PC-3 (cell line): Measurements from ENCODE around the gene CAMTA1.

Source experiments
- EZH2 ChIP-seq: fragments of 300-600 bp; sonication (generic); IDR thresholded peaks from one replicate; pipeline ENCODE4 v1.6.1; 2017; ENCODE audit warnings: antibody characterized with exemption, mild to moderate bottlenecking, low read length; ENCODE audit not compliant: unreplicated experiment
- TF ChIP-seq, protein P1 (sequence below): fragments of 300-600 bp; sonication (generic); conservative IDR thresholded peaks from 2 replicates; pipeline ENCODE4 v1.5.1; 2017; ENCODE audit warnings: antibody characterized with exemption, low read depth, mild to moderate bottlenecking, low read length

DNA sequence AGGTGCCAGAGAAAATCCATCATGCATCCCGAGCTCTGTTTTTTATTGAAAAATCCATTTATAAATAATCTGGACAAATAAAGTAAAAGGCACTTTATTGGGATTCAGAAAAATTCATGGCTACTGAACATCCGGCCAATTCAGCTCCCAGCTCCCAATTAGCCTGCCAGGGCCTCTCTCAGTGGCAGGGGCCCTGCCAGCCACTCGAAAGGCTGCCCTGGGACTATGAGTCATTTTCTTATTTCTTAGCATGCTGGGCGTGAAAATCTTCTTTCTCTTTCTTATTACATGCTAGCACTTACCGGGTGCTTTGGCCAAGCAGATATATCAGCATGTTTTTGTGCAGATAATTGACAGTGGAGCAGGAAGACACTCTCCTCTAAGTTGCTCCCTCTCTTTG is 283.3 kb downstream of the CAMTA1 start:
- TF ChIP-seq, protein P1, sequence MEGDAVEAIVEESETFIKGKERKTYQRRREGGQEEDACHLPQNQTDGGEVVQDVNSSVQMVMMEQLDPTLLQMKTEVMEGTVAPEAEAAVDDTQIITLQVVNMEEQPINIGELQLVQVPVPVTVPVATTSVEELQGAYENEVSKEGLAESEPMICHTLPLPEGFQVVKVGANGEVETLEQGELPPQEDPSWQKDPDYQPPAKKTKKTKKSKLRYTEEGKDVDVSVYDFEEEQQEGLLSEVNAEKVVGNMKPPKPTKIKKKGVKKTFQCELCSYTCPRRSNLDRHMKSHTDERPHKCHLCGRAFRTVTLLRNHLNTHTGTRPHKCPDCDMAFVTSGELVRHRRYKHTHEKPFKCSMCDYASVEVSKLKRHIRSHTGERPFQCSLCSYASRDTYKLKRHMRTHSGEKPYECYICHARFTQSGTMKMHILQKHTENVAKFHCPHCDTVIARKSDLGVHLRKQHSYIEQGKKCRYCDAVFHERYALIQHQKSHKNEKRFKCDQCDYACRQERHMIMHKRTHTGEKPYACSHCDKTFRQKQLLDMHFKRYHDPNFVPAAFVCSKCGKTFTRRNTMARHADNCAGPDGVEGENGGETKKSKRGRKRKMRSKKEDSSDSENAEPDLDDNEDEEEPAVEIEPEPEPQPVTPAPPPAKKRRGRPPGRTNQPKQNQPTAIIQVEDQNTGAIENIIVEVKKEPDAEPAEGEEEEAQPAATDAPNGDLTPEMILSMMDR, result no peak
- no peak for TF ChIP-seq EZH2
